Liver (tissue), 3 donors: ENCODE results near the gene HIVEP3.

Experiments
- CTCF ChIP-seq: fragments of 150-350 bp; IDR thresholded peaks from 2 replicates; pipeline ENCODE4 v1.5.1; 2017; ENCODE audit warnings: improper control_type of control experiment, low read depth, low read length; ENCODE audit not compliant: missing input control
- EGR1 ChIP-seq, 2 donors: IDR thresholded peaks; 2 replicates each; pipeline ENCODE4 v1.6.1; 2016 to 2018; ENCODE audit warnings: antibody characterized with exemption in 2 of 2, low read depth in 2 of 2
- FOXA1 ChIP-seq: IDR thresholded peaks from 2 replicates; pipeline ENCODE4 v1.6.1; 2016; ENCODE audit warnings: antibody characterized with exemption
- GABPA ChIP-seq, 2 donors: IDR thresholded peaks in 1 of 2; conservative IDR thresholded peaks in 1 of 2; 2 replicates each; pipeline ENCODE4 v1.6.1; 2016; ENCODE audit warnings: antibody characterized with exemption in 2 of 2, mild to moderate bottlenecking in 1 of 2, moderate library complexity in 1 of 2
- HNF4G ChIP-seq: IDR thresholded peaks from 2 replicates; pipeline ENCODE4 v1.6.1; 2016; ENCODE audit warnings: antibody characterized with exemption
- JUND ChIP-seq, 2 donors: IDR thresholded peaks; 2 replicates each; pipeline ENCODE4 v1.6.1; 2016; ENCODE audit warnings: antibody characterized with exemption in 2 of 2
- MAX ChIP-seq: IDR thresholded peaks from 2 replicates; pipeline ENCODE4 v1.6.1; 2016; ENCODE audit warnings: antibody characterized with exemption
- RXRA ChIP-seq, 2 donors: IDR thresholded peaks; 2 replicates each; pipeline ENCODE4 v1.6.1; 2017 to 2018; ENCODE audit warnings: antibody characterized with exemption in 2 of 2, mild to moderate bottlenecking in 1 of 2
- TAF1 ChIP-seq: conservative IDR thresholded peaks from 2 replicates; pipeline ENCODE4 v1.6.1; 2016; ENCODE audit warnings: antibody characterized with exemption, mild to moderate bottlenecking
- YY1 ChIP-seq: IDR thresholded peaks from 2 replicates; pipeline ENCODE4 v1.6.1; 2016; ENCODE audit warnings: antibody characterized with exemption, mild to moderate bottlenecking
- ZBTB33 ChIP-seq: IDR thresholded peaks from 2 replicates; pipeline ENCODE4 v1.6.1; 2016; ENCODE audit warnings: antibody characterized with exemption
- TF ChIP-seq, protein P1 (sequence below): IDR thresholded peaks from 2 replicates; pipeline ENCODE4 v1.6.1; 2016; ENCODE audit warnings: antibody characterized with exemption, mild to moderate bottlenecking
- TF ChIP-seq, protein P2 (sequence below): IDR thresholded peaks from 2 replicates; pipeline ENCODE4 v1.6.1; 2016; ENCODE audit warnings: antibody characterized with exemption
- donor health status: healthy.
- donor health status: healthy.

DNA sequence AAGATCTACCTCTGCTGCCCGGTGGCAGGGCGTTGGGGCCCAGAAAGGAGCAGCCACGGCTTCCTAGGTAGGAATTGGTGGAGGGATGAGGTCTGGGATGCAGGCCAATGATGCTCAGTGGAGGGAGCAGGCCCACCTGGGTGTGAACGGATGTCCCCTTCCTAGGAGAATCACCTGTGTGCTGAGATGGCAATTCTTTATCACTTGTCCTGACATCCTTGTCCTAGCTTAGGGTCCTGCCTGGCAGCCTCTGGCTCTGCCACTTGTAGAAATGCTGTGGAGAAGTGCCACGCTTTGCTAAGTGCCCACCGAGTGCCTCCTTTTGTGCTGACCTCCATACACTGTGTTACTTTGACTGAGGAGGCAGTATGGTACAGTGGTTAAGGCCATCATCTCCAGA lies 447.1 kb downstream of the HIVEP3 start:
- TF ChIP-seq CTCF (no peak), ZBTB33 (no peak), JUND (IDR thresholded peaks at IDR 0.05) (no peak), HNF4G (no peak), TAF1 (no peak), GABPA (IDR thresholded peaks at IDR 0.05 in 1 of 2, conservative IDR thresholded peaks at IDR 0.05 in 1 of 2) (no peak), MAX (no peak), EGR1 (IDR thresholded peaks at IDR 0.05; ENCODE audit: low read depth in 2 of 2) (no peak), FOXA1 (no peak), YY1 (no peak), RXRA (IDR thresholded peaks at IDR 0.05) (no peak)
- TF ChIP-seq, protein P1, sequence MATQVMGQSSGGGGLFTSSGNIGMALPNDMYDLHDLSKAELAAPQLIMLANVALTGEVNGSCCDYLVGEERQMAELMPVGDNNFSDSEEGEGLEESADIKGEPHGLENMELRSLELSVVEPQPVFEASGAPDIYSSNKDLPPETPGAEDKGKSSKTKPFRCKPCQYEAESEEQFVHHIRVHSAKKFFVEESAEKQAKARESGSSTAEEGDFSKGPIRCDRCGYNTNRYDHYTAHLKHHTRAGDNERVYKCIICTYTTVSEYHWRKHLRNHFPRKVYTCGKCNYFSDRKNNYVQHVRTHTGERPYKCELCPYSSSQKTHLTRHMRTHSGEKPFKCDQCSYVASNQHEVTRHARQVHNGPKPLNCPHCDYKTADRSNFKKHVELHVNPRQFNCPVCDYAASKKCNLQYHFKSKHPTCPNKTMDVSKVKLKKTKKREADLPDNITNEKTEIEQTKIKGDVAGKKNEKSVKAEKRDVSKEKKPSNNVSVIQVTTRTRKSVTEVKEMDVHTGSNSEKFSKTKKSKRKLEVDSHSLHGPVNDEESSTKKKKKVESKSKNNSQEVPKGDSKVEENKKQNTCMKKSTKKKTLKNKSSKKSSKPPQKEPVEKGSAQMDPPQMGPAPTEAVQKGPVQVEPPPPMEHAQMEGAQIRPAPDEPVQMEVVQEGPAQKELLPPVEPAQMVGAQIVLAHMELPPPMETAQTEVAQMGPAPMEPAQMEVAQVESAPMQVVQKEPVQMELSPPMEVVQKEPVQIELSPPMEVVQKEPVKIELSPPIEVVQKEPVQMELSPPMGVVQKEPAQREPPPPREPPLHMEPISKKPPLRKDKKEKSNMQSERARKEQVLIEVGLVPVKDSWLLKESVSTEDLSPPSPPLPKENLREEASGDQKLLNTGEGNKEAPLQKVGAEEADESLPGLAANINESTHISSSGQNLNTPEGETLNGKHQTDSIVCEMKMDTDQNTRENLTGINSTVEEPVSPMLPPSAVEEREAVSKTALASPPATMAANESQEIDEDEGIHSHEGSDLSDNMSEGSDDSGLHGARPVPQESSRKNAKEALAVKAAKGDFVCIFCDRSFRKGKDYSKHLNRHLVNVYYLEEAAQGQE: no peak
- TF ChIP-seq, protein P2, sequence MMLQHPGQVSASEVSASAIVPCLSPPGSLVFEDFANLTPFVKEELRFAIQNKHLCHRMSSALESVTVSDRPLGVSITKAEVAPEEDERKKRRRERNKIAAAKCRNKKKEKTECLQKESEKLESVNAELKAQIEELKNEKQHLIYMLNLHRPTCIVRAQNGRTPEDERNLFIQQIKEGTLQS: no peak
